ENCODE data around the gene ASB11.

Gene ASB11

GRCh38 chrX:15236146-15236545 lies 79.3 kb downstream of the ASB11 start:
- TF ChIP-seq CEBPB (IDR thresholded peaks at IDR 0.05) = no peak
- TF ChIP-seq MAX (IDR thresholded peaks at IDR 0.05) = no peak
- no peak for TF ChIP-seq NFIC (IDR thresholded peaks at IDR 0.05)
- TF ChIP-seq EGR1 (IDR thresholded peaks at IDR 0.05) = no peak
- no peak for TF ChIP-seq FOXM1 (IDR thresholded peaks at IDR 0.05; ENCODE audit: borderline replicate concordance, low read depth)
- no peak for TF ChIP-seq TAF1 (IDR thresholded peaks at IDR 0.05; ENCODE audit: low read depth)
- TF ChIP-seq, protein P1, sequence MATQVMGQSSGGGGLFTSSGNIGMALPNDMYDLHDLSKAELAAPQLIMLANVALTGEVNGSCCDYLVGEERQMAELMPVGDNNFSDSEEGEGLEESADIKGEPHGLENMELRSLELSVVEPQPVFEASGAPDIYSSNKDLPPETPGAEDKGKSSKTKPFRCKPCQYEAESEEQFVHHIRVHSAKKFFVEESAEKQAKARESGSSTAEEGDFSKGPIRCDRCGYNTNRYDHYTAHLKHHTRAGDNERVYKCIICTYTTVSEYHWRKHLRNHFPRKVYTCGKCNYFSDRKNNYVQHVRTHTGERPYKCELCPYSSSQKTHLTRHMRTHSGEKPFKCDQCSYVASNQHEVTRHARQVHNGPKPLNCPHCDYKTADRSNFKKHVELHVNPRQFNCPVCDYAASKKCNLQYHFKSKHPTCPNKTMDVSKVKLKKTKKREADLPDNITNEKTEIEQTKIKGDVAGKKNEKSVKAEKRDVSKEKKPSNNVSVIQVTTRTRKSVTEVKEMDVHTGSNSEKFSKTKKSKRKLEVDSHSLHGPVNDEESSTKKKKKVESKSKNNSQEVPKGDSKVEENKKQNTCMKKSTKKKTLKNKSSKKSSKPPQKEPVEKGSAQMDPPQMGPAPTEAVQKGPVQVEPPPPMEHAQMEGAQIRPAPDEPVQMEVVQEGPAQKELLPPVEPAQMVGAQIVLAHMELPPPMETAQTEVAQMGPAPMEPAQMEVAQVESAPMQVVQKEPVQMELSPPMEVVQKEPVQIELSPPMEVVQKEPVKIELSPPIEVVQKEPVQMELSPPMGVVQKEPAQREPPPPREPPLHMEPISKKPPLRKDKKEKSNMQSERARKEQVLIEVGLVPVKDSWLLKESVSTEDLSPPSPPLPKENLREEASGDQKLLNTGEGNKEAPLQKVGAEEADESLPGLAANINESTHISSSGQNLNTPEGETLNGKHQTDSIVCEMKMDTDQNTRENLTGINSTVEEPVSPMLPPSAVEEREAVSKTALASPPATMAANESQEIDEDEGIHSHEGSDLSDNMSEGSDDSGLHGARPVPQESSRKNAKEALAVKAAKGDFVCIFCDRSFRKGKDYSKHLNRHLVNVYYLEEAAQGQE (IDR thresholded peaks at IDR 0.05; ENCODE audit: low read depth) = no peak
- no peak for TF ChIP-seq ZBTB7A (IDR thresholded peaks at IDR 0.05; ENCODE audit: low read depth)
- TF ChIP-seq, protein P2, sequence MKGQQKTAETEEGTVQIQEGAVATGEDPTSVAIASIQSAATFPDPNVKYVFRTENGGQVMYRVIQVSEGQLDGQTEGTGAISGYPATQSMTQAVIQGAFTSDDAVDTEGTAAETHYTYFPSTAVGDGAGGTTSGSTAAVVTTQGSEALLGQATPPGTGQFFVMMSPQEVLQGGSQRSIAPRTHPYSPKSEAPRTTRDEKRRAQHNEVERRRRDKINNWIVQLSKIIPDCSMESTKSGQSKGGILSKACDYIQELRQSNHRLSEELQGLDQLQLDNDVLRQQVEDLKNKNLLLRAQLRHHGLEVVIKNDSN (IDR thresholded peaks at IDR 0.05) = no peak
- no peak for TF ChIP-seq EP300 (IDR thresholded peaks at IDR 0.05; ENCODE audit: borderline replicate concordance)
- TF ChIP-seq RAD21 (IDR thresholded peaks at IDR 0.05; ENCODE audit: low read depth) = no peak
- TF ChIP-seq CREB1 (IDR thresholded peaks at IDR 0.05; ENCODE audit: low read depth) = no peak
- no peak for TF ChIP-seq TCF12 (IDR thresholded peaks at IDR 0.05; ENCODE audit: low read depth)
- no peak for TF ChIP-seq TEAD4 (IDR thresholded peaks at IDR 0.05)
- no peak for TF ChIP-seq YY1 (IDR thresholded peaks at IDR 0.05; ENCODE audit: low read depth)

DNA sequence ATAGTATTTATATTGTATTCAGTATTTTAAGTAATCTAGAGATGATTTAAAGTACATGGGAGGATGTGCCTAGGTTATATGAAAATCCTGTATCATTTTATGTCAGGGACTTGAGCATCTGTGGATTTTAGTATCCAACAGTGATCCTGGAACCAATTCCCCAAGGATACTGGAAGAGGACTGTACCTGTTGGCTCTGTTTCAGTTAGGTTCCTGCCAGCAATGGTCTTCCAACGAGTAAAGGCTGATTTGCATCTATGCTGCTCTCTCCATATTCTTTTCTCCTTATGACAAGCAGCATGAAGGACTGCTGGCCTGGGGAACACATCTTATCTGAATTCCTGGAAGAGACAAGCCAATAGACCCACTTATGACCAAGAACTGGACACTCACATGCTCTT lies 80.4 kb downstream of the ASB11 start:
- TF ChIP-seq CEBPB (IDR thresholded peaks at IDR 0.05) (no peak), TCF12 (IDR thresholded peaks at IDR 0.05; ENCODE audit: low read depth) (no peak), FOXM1 (IDR thresholded peaks at IDR 0.05; ENCODE audit: borderline replicate concordance, low read depth) (no peak), YY1 (IDR thresholded peaks at IDR 0.05; ENCODE audit: low read depth) (no peak), CREB1 (IDR thresholded peaks at IDR 0.05; ENCODE audit: low read depth) (no peak), NFIC (IDR thresholded peaks at IDR 0.05) (no peak), EP300 (IDR thresholded peaks at IDR 0.05; ENCODE audit: borderline replicate concordance) (no peak), RAD21 (IDR thresholded peaks at IDR 0.05; ENCODE audit: low read depth) (no peak)
- TF ChIP-seq, protein P1 (IDR thresholded peaks at IDR 0.05; ENCODE audit: low read depth) = no peak
- TF ChIP-seq, protein P2 (IDR thresholded peaks at IDR 0.05) = no peak

- TF ChIP-seq, protein P2 (IDR thresholded peaks at IDR 0.05) = no peak
- TF ChIP-seq NFIC (IDR thresholded peaks at IDR 0.05) (no peak), EP300 (IDR thresholded peaks at IDR 0.05; ENCODE audit: borderline replicate concordance) (no peak), TAF1 (IDR thresholded peaks at IDR 0.05; ENCODE audit: low read depth) (no peak)
These were observed 81.9 kb downstream of the ASB11 start for GRCh38 chrX:15233416-15234015.

Data from Ishikawa (cell line).